Panc1 (cell line): Measurements from ENCODE around the gene DDI1.

ENCODE experiments used
- CTCF ChIP-seq: fragments of 450-650 bp; IDR thresholded peaks from 2 replicates; pipeline ENCODE4 v1.5.1; 2017; ENCODE audit warnings: mild to moderate bottlenecking
- POLR2AphosphoS5 ChIP-seq: IDR thresholded peaks from 2 replicates; pipeline ENCODE4 v1.6.1; 2012; ENCODE audit warnings: mild to moderate bottlenecking, low read depth, low read length, moderate library complexity
- SIN3A ChIP-seq: IDR thresholded peaks from 2 replicates; pipeline ENCODE4 v1.6.1; 2012; ENCODE audit warnings: low read depth, mild to moderate bottlenecking, low read length, moderate library complexity, borderline replicate concordance; ENCODE audit not compliant: insufficient read depth
- TCF7L2 ChIP-seq: IDR thresholded peaks from 2 replicates; pipeline ENCODE4 v1.6.1; 2011; ENCODE audit warnings: mild to moderate bottlenecking, low read depth, low read length, inconsistent platforms

DNA sequence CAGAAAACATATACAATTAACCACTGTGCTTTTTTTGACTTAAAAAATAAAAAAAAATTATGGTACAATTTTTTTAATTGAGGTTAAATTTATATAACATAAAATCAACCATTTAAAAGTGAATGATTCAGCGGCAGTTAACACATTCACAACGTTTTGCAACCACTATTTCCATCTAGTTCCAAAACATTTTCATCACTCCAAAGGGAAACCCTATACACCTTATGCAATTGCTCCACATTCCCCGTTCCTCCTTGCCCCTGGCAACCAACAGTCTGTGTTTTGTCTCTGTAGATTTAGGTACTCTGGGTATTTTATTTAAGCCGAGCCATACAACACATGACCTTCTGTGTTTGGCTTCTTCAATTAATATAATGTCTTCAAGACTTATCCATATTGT, 15.3 kb downstream of the DDI1 start:
- no peak for TF ChIP-seq CTCF
- no peak for TF ChIP-seq TCF7L2
- TF ChIP-seq POLR2AphosphoS5, result no peak
- no peak for TF ChIP-seq SIN3A
